H7 (cell line): ENCODE measurements around the gene DPP10. TPM values are rescaled to one million over a fixed set of nuclear protein-coding genes. Genes with fewer than 3 reads are reported as not detected.

Experiments used
- DNase-seq: peaks from one replicate; pipeline ENCODE4 v3.0.0; 2012
- H3K27me3 ChIP-seq: 2 replicates; pipeline ENCODE4 v1.6.0; 2011; ENCODE audit warnings: mild to moderate bottlenecking, low read length; ENCODE audit not compliant: control insufficient read depth, insufficient read depth
- H3K36me3 ChIP-seq: replicated peaks from 2 replicates; pipeline ENCODE4 v1.5.1; 2011; ENCODE audit warnings: low read length; ENCODE audit not compliant: control insufficient read depth, insufficient read depth
- H3K4me3 ChIP-seq: 2 replicates; pipeline ENCODE4 v1.5.1; 2011; ENCODE audit warnings: low read depth, mild to moderate bottlenecking, control low read depth, low read length, moderate library complexity; ENCODE audit not compliant: insufficient read depth
- total RNA-seq: library from RNA; depleted of rRNA; stranded (reverse); fragments of >200 nt; shearing (Covaris generic); gene quantifications from 2 replicates; pipeline ENCODE4 v1.2.3, GENCODE V29; 2014

The DPP10 gene
- total RNA-seq, 1 experiment from 2014 or later: 15.6 TPM

DNA sequence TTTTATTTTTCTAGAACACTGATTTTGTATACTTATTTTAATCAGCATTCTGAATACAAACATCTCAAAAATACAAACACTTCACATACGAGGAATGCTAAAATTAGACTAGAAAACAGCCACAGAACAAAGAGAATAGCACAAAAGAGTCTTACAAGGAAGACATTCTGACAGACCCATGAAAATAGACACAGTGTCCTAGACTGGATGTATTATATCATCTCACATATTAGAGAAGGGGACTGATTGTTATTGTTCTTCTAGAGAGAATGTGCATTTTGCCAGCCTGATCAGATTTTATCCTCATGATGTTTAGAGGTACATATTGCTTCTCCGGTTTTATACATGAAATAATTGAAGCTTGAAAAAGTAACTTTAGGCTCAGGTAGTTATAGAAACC, 357.9 kb downstream of the DPP10 start:
- Histone ChIP-seq H3K36me3 (no peaks in the 10 kb centered on the region), H3K27me3 (no peaks in the 10 kb centered on the region), H3K4me3 (no peak overlapping the region)
- no peak for DNase-seq

GRCh38 chr2:114805195-114805594, 362.8 kb downstream of the DPP10 start:
- Histone ChIP-seq H3K27me3 (no peaks in the 10 kb centered on the region), H3K36me3 (no peaks in the 10 kb centered on the region), H3K4me3 (no peak overlapping the region)
- no peak for DNase-seq

DNA sequence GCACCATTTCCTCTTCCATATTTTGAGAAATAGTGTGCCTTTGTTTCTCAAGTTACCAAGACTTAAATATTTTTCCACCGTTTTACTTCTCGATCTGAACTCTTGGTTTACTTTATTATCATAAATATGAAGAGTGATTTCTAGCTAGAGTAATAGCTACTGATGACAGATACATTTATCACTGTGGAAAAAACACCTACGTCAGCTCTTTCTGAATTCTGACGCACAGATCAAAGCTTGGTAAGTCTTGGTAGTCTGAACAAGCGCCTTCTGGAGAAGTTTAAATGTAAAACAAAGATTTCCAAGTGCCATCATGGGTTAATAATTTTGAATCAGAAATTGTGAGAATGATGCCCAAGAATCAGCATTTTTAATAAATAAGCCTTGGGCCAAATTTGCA, 367.7 kb downstream of the DPP10 start:
- H3K4me3 ChIP-seq: no peak overlapping the region
- no peaks in the 10 kb centered on the region for H3K36me3 ChIP-seq
- DNase-seq: no peak
- H3K27me3 ChIP-seq: no peaks in the 10 kb centered on the region

DNA sequence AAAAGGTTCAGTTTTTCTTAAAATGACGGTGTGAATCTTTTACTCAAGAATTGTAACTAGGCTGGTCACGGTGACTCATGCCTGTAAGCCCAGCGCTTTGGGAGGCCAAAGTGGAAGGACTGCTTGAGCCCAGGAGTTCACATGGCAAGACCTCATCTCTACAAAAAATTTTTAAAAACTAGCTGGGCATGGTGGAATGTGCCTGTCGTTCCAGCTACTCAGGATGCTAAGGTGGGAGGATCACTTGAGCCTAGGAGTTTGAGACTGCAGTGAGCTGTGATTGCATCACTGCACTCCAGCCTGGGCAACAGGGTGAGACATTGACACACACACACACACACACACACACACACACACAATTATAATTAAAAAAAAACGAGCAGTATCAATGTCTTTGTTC, 369.8 kb downstream of the DPP10 start:
- Histone ChIP-seq H3K36me3 (no peaks in the 10 kb centered on the region), H3K27me3 (no peaks in the 10 kb centered on the region), H3K4me3 (no peak overlapping the region)
- DNase-seq: no peak

DNA sequence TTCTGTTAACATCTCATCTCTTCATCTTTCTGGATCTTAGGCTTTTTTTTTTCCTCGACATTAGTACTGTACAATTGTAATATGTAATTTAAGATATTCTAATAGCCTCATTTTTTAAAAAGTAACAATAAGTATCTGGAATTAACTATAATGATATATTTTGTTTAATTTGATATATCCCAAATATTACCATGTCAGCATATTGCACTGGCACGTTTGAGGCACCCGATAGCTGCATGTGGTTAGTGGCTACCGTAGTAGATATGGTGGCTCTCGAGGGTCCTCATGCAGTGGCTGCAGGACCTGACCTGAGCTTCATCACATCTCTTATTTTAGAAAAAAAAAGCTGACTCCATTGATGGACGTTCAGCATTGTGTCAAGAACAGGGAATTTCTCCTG, 371.9 kb downstream of the DPP10 start:
- Histone ChIP-seq H3K4me3 (no peak overlapping the region), H3K27me3 (no peaks in the 10 kb centered on the region), H3K36me3 (no peaks in the 10 kb centered on the region)
- DNase-seq: no peak

DNA sequence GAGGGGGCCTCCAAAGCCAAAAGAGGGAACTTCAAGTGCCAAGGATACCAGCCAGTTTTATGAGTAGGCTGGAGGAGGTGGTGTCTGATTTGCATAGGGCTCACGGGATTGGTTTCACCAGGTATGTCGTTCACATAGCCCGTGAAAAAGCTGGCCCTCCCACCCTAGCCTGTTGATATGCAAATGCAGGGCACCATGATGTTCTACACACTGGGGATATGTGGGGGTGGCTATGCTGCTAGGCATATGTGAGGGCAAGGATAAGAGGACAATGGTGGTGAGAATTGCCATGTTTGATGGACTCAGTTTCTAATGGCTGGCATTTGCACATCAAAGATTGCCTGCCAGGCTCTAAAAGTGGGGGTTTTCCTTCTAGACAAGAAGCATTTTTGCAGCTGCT, 378.6 kb downstream of the DPP10 start:
- H3K4me3 ChIP-seq: no peak overlapping the region
- H3K27me3 ChIP-seq: no peaks in the 10 kb centered on the region
- H3K36me3 ChIP-seq: no peaks in the 10 kb centered on the region
- no peak for DNase-seq

DNA sequence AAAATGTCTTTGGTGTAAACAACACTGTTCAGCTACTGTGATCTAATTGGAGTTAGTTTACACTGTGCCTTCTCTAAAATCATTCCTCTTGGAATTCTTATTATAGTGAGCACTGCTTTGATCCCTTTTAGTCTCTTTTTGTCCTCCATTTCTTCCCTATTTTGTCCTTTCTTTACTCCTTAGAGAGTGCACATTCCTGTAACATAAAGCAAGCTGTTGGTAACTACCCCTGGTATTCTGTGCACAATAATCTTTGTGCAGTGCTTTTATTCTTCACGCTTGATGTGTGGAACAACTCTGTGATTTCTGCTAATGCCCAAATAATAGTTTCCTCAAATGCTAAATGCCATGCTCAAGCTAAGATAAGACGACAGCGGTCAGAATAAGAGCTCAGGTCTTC, 401.5 kb downstream of the DPP10 start:
- Histone ChIP-seq H3K36me3 (no peaks in the 10 kb centered on the region), H3K4me3 (no peak overlapping the region), H3K27me3 (no peaks in the 10 kb centered on the region)
- DNase-seq: no peak

DNA sequence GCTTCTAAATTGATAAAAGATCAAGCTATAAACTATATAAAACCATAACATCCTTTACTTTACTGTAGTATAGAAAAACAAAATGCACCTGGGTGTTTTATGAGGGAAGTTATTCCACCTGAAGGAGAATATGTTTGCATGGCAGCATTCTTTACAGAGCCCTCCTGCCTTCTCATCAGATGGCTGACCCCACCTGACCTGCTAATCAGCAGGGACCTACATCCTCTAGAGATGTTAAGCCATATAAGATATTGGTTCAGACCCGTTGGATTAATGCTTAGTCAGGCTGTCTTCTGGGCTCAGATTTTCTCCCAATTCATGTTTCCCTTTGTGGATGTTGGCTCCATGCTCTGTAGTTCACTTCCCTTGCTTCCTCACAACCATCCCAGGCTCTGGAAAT, 414.8 kb downstream of the DPP10 start:
- H3K36me3 ChIP-seq: no peaks in the 10 kb centered on the region
- no peak for DNase-seq
- no peak overlapping the region for H3K4me3 ChIP-seq
- H3K27me3 ChIP-seq: no peaks in the 10 kb centered on the region

DNA sequence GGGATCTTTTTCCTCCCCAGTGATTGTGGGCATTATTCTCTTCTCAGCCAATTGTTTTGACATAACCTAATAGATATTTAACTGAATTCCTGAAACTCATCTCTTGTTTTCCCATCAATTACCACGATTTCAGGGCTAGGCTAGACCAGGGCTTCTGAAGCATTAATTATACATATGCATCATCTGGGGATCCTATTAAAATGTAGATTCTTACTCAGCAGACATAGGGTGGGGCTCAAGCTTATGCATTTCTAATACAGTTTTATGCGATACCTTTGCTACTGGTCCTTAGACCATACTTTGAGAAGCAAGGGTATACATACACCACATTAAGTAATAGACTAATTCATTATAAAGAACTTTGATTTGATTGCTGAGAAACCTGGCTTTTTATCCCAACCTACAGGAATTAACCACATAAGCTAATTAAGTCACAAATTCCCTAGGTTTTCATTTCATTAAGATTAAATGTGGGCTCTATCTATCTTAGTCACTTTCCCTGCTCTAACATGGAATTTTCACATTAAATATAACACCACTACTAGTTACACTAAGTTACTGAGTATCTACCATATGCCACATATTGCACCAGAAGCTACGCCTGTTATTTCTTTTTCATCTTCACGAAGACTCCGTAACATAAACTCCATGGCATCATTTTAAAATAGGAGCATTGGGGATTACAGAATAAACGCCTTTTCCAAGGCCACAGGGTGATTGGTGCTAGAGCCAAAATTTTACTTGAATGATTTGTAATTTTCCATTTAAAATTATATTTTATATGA, 417.5 kb downstream of the DPP10 start:
- no peaks in the 10 kb centered on the region for H3K27me3 ChIP-seq
- no peak overlapping the region for H3K4me3 ChIP-seq
- no peak for DNase-seq
- no peaks in the 10 kb centered on the region for H3K36me3 ChIP-seq

- Histone ChIP-seq H3K36me3 (no peaks in the 10 kb centered on the region), H3K27me3 (no peaks in the 10 kb centered on the region), H3K4me3 (no peak overlapping the region)
- no peak for DNase-seq
These were observed 419.8 kb downstream of the DPP10 start for GRCh38 chr2:114862243-114862642.

GRCh38 chr2:114864901-114865300, 422.5 kb downstream of the DPP10 start:
- Histone ChIP-seq H3K27me3 (no peaks in the 10 kb centered on the region), H3K36me3 (no peaks in the 10 kb centered on the region), H3K4me3 (no peak overlapping the region)
- no peak for DNase-seq

DNA sequence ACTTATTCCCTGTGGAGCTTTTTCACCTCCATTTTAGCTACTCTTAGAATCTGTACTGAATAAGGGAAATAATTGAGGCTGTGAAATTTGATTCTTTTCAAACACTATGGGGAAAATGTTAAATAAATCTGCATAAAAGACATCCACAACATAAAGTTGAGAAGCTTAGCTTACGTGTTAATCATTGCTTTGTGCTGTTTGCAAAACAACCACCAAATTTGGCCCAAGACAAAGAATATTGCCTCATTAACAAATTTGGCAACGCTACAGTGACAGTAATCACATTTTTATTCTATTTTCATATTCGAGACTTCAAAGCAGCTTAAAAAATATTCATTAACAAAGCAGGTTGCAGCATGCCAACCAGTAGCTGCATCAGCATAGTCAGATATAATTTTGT, 437.6 kb downstream of the DPP10 start:
- no peak for DNase-seq
- Histone ChIP-seq H3K36me3 (no peaks in the 10 kb centered on the region), H3K4me3 (no peak overlapping the region), H3K27me3 (no peaks in the 10 kb centered on the region)

DNA sequence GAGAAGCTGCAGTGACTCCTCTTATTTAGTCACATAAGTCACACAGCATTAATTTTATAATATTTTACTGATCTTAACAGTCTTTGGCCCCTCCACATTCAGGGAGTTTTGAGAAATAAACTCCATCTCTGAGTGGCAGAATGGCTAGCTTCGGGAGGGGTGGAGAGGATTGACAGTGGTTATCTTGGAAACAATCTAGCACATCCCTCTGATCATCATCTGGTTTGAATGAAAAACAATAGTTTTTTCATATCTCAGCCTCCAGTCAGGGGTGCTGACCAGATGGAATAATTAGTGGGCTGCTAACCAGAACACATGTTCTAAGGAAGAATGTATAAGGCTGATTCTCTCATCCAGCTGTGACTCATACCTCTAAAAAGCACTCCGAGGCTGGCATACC, 477.5 kb downstream of the DPP10 start:
- Histone ChIP-seq H3K4me3 (no peak overlapping the region), H3K27me3 (no peaks in the 10 kb centered on the region), H3K36me3 (no peaks in the 10 kb centered on the region)
- no peak for DNase-seq

- H3K4me3 ChIP-seq: no peak overlapping the region
- H3K36me3 ChIP-seq: no peaks in the 10 kb centered on the region
- no peak for DNase-seq
- no peaks in the 10 kb centered on the region for H3K27me3 ChIP-seq
These were observed 479.6 kb downstream of the DPP10 start for GRCh38 chr2:114922076-114922475.

GRCh38 chr2:114925296-114926255, 483.1 kb downstream of the DPP10 start:
- Histone ChIP-seq H3K36me3 (no peaks in the 10 kb centered on the region), H3K27me3 (no peaks in the 10 kb centered on the region), H3K4me3 (no peak overlapping the region)
- DNase-seq: no peak
